ENCODE results near the gene ASB3.

The ASB3 gene

DNA sequence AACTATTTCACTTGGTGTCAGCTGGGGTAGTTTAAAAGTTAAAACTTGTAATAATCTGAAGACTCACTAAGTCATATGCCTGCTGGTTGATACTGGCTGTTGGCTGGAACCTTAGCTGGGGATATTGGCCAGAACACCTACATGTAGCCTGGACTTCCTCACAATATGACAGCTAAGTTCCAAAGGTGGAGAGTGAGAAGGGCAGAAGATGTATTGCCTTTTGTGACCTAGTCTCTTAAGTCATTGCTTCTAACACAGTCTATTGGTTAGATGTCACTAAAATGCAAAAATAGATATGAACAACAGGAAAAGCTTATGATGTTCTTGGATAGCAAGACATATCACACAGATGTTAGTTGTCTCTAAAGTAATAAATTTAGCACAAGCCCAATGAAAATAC is 132.4 kb downstream of the ASB3 start:
- no peak overlapping the region for H3K27ac ChIP-seq (ENCODE audit: low read length)
- H3K9ac ChIP-seq (ENCODE audit: low read length in 2 of 2) = no peak overlapping the region
- H3K4me1 ChIP-seq (ENCODE audit: control insufficient read depth, insufficient read depth, low read length) = peaks cover 3% of the 10 kb centered on the region
- H3K36me3 ChIP-seq (ENCODE audit: control insufficient read depth in 2 of 2, insufficient read depth in 2 of 2, low read length in 2 of 2) = no peaks in the 10 kb centered on the region
- H3K27me3 ChIP-seq (ENCODE audit: control insufficient read depth in 1 of 2, insufficient read depth in 2 of 2, low read length in 2 of 2) = no peaks in the 10 kb centered on the region
- H3K9me3 ChIP-seq (ENCODE audit: control insufficient read depth in 2 of 2, low read length in 2 of 2) = no peaks in the 10 kb centered on the region
- no peak overlapping the region for H3K4me3 ChIP-seq (ENCODE audit: low read length in 2 of 2)

DNA sequence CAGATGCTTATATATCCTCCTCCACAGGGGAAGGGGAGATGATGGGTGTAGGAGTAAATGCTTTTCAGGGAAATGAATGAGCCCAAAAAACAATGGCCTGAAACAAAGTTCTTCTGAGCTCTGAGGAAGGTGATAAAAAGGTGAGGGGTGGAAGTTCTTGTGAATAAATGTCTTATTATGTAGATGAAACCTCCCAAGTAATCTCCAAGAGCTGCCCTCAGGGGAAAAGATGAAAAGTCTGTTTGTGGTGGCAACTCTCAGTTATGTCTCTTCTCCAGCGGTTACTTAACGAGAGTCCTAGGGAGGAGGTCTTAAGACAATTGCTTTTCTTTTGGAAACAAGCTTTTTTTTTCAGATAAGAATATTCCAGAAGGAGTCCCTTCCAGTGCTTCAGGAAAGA is 134.6 kb downstream of the ASB3 start:
- Histone ChIP-seq H3K4me3 (ENCODE audit: low read length in 2 of 2) (no peak overlapping the region), H3K4me1 (ENCODE audit: control insufficient read depth, insufficient read depth, low read length) (peaks cover 3% of the 10 kb centered on the region), H3K9me3 (ENCODE audit: control insufficient read depth in 2 of 2, low read length in 2 of 2) (no peaks in the 10 kb centered on the region), H3K36me3 (ENCODE audit: control insufficient read depth in 2 of 2, insufficient read depth in 2 of 2, low read length in 2 of 2) (no peaks in the 10 kb centered on the region), H3K27me3 (ENCODE audit: control insufficient read depth in 1 of 2, insufficient read depth in 2 of 2, low read length in 2 of 2) (no peaks in the 10 kb centered on the region), H3K27ac (ENCODE audit: low read length) (no peak overlapping the region), H3K9ac (ENCODE audit: low read length in 2 of 2) (no peak overlapping the region)

DNA sequence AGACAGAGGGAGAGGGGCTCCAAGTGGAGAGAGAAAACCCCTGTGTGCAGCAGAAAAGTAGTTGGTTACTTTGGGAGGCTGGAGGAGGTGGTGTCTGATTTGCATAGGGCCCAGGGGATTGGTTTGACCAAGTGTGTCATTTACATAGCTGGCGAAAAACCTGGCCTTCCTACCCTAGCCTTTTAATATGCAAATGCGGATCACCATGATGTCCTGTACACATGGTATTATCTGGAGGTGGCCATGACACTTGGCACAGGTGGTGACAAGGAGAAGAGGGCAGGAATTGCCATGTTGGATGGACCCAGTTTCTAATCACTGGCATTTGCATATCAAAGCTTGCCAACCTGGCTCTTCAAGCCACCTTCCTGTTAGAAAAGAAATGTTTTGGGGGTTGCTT is 140.0 kb downstream of the ASB3 start:
- H3K9me3 ChIP-seq (ENCODE audit: control insufficient read depth in 2 of 2, low read length in 2 of 2) = no peaks in the 10 kb centered on the region
- H3K9ac ChIP-seq (ENCODE audit: low read length in 2 of 2) = no peak overlapping the region
- H3K36me3 ChIP-seq (ENCODE audit: control insufficient read depth in 2 of 2, insufficient read depth in 2 of 2, low read length in 2 of 2) = no peaks in the 10 kb centered on the region
- H3K4me3 ChIP-seq (ENCODE audit: low read length in 2 of 2) = no peak overlapping the region
- no peaks in the 10 kb centered on the region for H3K27me3 ChIP-seq (ENCODE audit: control insufficient read depth in 1 of 2, insufficient read depth in 2 of 2, low read length in 2 of 2)
- no peak overlapping the region for H3K27ac ChIP-seq (ENCODE audit: low read length)
- no peaks in the 10 kb centered on the region for H3K4me1 ChIP-seq (ENCODE audit: control insufficient read depth, insufficient read depth, low read length)

DNA sequence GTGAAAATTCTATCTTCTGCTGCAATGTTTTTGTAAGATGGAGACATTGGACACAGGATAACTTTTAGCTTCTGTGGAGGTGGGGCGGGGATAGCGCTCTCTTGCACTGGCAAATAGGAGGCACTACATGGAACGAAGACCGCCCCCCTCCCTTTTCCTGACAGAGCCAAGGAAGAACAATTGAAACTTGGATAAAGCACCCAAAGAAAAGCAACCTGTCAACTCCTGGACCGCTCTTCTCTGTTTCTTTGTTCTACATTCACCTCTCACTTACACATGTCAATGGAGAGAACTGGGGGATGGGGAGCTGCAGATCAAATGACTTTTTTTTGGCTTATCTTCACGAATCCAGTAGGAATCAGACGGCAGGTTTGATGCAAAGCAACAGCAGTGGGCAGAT is 145.5 kb downstream of the ASB3 start:
- no peak overlapping the region for H3K4me3 ChIP-seq (ENCODE audit: low read length in 2 of 2)
- H3K4me1 ChIP-seq (ENCODE audit: control insufficient read depth, insufficient read depth, low read length) = no peaks in the 10 kb centered on the region
- no peaks in the 10 kb centered on the region for H3K9me3 ChIP-seq (ENCODE audit: control insufficient read depth in 2 of 2, low read length in 2 of 2)
- H3K9ac ChIP-seq (ENCODE audit: low read length in 2 of 2) = no peak overlapping the region
- no peak overlapping the region for H3K27ac ChIP-seq (ENCODE audit: low read length)
- H3K36me3 ChIP-seq (ENCODE audit: control insufficient read depth in 2 of 2, insufficient read depth in 2 of 2, low read length in 2 of 2) = no peaks in the 10 kb centered on the region
- no peaks in the 10 kb centered on the region for H3K27me3 ChIP-seq (ENCODE audit: control insufficient read depth in 1 of 2, insufficient read depth in 2 of 2, low read length in 2 of 2)

DNA sequence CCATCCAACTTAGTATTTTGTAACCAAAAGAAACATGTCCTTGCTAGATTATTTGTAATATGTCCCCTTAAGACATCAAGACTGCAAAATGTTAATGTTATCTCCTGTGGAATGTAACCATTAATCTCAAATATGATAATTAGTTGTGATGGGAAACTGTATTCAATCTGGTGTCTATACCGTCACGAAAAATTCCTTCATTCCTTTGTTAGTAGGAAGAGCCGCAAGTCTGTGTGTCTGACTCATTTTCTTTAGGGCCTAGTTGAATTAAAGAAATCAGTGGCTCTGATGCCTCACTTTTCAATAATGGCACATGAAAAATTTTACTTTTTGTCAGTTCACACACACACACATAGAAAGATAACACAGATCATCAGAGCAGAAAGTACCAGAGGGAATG is 146.3 kb downstream of the ASB3 start:
- Histone ChIP-seq H3K4me3 (ENCODE audit: low read length in 2 of 2) (no peak overlapping the region), H3K4me1 (ENCODE audit: control insufficient read depth, insufficient read depth, low read length) (no peaks in the 10 kb centered on the region), H3K27me3 (ENCODE audit: control insufficient read depth in 1 of 2, insufficient read depth in 2 of 2, low read length in 2 of 2) (no peaks in the 10 kb centered on the region), H3K27ac (ENCODE audit: low read length) (no peak overlapping the region), H3K9me3 (ENCODE audit: control insufficient read depth in 2 of 2, low read length in 2 of 2) (no peaks in the 10 kb centered on the region), H3K9ac (ENCODE audit: low read length in 2 of 2) (no peak overlapping the region), H3K36me3 (ENCODE audit: control insufficient read depth in 2 of 2, insufficient read depth in 2 of 2, low read length in 2 of 2) (no peaks in the 10 kb centered on the region)

DNA sequence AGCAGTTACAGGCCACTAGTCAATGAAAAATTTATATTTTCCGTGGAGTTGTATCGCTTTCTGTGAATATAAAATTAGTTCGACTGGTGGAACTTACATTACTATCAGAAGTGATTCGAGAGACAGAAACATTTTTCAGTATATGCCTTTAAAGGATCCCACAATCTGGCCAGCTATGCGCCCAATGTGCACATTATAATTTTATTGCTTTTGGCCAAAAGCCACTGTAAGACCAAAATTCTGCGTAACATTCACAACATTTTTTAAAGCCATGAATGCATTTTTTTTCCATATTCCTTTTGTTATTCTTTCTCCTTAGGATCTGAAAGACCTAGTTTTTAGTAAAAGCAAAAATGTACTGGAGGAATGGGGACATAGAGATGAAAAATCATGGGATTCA is 150.2 kb downstream of the ASB3 start:
- Histone ChIP-seq H3K9ac (ENCODE audit: low read length in 2 of 2) (no peak overlapping the region), H3K4me3 (ENCODE audit: low read length in 2 of 2) (no peak overlapping the region), H3K27me3 (ENCODE audit: control insufficient read depth in 1 of 2, insufficient read depth in 2 of 2, low read length in 2 of 2) (no peaks in the 10 kb centered on the region), H3K27ac (ENCODE audit: low read length) (no peak overlapping the region), H3K9me3 (ENCODE audit: control insufficient read depth in 2 of 2, low read length in 2 of 2) (no peaks in the 10 kb centered on the region), H3K36me3 (ENCODE audit: control insufficient read depth in 2 of 2, insufficient read depth in 2 of 2, low read length in 2 of 2) (no peaks in the 10 kb centered on the region), H3K4me1 (ENCODE audit: control insufficient read depth, insufficient read depth, low read length) (no peaks in the 10 kb centered on the region)

DNA sequence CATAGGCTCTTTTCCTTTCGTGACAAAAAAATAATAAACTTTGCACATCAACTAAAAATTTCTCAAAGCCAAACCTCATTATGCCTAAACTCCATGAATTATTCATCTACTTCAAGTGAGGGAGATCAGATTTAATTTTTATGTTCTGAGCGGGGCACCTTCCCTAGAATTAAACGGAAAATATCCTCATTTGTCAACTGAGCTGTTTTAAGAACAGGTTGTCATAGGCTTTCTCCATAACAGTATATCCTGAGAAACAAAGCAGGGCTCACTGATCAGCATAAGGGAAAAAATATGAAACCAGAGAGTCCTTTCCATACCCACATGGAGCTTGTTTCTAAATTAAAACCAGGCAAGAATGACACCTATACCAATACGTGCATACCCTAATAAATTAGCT is 150.6 kb downstream of the ASB3 start:
- Histone ChIP-seq H3K27me3 (ENCODE audit: control insufficient read depth in 1 of 2, insufficient read depth in 2 of 2, low read length in 2 of 2) (no peaks in the 10 kb centered on the region), H3K4me3 (ENCODE audit: low read length in 2 of 2) (no peak overlapping the region), H3K27ac (ENCODE audit: low read length) (no peak overlapping the region), H3K9me3 (ENCODE audit: control insufficient read depth in 2 of 2, low read length in 2 of 2) (no peaks in the 10 kb centered on the region), H3K36me3 (ENCODE audit: control insufficient read depth in 2 of 2, insufficient read depth in 2 of 2, low read length in 2 of 2) (no peaks in the 10 kb centered on the region), H3K9ac (ENCODE audit: low read length in 2 of 2) (no peak overlapping the region), H3K4me1 (ENCODE audit: control insufficient read depth, insufficient read depth, low read length) (no peaks in the 10 kb centered on the region)

DNA sequence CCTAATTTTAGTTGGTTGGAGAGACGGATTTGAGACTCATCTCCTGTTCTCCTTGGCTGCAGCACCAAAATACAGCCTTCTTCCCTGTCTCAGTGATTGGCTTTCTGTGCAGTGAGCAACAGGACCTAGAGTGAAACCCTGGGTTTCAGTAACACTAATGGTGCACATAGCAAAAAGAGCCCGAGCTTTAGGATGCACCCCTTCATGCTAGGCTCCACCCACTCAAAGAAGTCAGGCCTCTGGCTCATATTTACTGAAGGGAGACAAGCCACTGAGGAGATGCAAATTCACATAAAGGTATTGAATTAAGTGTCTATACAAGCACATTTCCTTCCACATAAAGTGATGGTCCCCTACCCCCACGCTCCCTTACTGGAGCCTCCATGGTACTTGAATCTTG is 151.1 kb downstream of the ASB3 start:
- no peak overlapping the region for H3K4me3 ChIP-seq (ENCODE audit: low read length in 2 of 2)
- no peaks in the 10 kb centered on the region for H3K4me1 ChIP-seq (ENCODE audit: control insufficient read depth, insufficient read depth, low read length)
- H3K36me3 ChIP-seq (ENCODE audit: control insufficient read depth in 2 of 2, insufficient read depth in 2 of 2, low read length in 2 of 2) = no peaks in the 10 kb centered on the region
- no peak overlapping the region for H3K27ac ChIP-seq (ENCODE audit: low read length)
- H3K9ac ChIP-seq (ENCODE audit: low read length in 2 of 2) = no peak overlapping the region
- no peaks in the 10 kb centered on the region for H3K9me3 ChIP-seq (ENCODE audit: control insufficient read depth in 2 of 2, low read length in 2 of 2)
- H3K27me3 ChIP-seq (ENCODE audit: control insufficient read depth in 1 of 2, insufficient read depth in 2 of 2, low read length in 2 of 2) = no peaks in the 10 kb centered on the region

DNA sequence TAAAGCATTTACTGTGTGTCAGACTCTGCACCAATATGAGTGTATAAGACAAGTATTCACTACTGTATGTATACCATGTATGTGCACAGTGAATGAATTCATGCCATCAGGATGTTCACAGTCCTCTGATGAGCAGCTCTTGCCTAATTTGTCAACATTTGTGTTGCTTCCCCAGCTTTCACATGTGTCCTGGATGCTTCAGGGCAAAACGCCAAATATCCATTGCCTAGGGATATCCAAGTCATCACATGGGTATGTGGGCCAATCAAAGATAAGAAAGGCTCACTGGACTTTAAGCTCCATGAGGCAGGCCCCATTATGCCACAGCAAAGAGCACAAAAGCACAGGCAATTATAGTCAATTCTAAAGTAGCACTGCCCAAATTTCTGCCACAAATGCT is 153.3 kb downstream of the ASB3 start:
- H3K9ac ChIP-seq (ENCODE audit: low read length in 2 of 2) = no peak overlapping the region
- H3K27me3 ChIP-seq (ENCODE audit: control insufficient read depth in 1 of 2, insufficient read depth in 2 of 2, low read length in 2 of 2) = no peaks in the 10 kb centered on the region
- no peaks in the 10 kb centered on the region for H3K9me3 ChIP-seq (ENCODE audit: control insufficient read depth in 2 of 2, low read length in 2 of 2)
- H3K4me3 ChIP-seq (ENCODE audit: low read length in 2 of 2) = no peak overlapping the region
- H3K4me1 ChIP-seq (ENCODE audit: control insufficient read depth, insufficient read depth, low read length) = no peaks in the 10 kb centered on the region
- no peaks in the 10 kb centered on the region for H3K36me3 ChIP-seq (ENCODE audit: control insufficient read depth in 2 of 2, insufficient read depth in 2 of 2, low read length in 2 of 2)
- no peak overlapping the region for H3K27ac ChIP-seq (ENCODE audit: low read length)

DNA sequence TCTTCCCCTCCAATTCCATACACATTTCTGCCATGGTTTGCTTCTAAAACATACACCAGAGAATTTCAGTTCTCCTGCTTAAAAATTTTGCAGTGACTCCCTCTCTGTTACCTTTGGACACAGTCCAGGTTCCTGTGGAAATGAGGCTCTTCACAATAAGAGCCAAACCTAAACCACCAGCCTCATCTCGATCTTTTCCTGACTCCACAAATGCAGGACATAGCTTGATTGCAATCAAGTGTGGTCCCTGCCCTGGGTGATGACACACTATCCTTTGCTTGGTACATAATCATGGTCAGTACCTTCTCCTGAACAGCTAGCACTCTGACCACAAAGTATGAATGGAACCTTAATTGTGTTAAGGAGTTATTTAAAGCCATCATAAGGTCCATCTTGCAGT is 154.0 kb downstream of the ASB3 start:
- no peak overlapping the region for H3K9ac ChIP-seq (ENCODE audit: low read length in 2 of 2)
- H3K27me3 ChIP-seq (ENCODE audit: control insufficient read depth in 1 of 2, insufficient read depth in 2 of 2, low read length in 2 of 2) = no peaks in the 10 kb centered on the region
- H3K27ac ChIP-seq (ENCODE audit: low read length) = no peak overlapping the region
- no peaks in the 10 kb centered on the region for H3K9me3 ChIP-seq (ENCODE audit: control insufficient read depth in 2 of 2, low read length in 2 of 2)
- no peak overlapping the region for H3K4me3 ChIP-seq (ENCODE audit: low read length in 2 of 2)
- no peaks in the 10 kb centered on the region for H3K4me1 ChIP-seq (ENCODE audit: control insufficient read depth, insufficient read depth, low read length)
- H3K36me3 ChIP-seq (ENCODE audit: control insufficient read depth in 2 of 2, insufficient read depth in 2 of 2, low read length in 2 of 2) = no peaks in the 10 kb centered on the region

DNA sequence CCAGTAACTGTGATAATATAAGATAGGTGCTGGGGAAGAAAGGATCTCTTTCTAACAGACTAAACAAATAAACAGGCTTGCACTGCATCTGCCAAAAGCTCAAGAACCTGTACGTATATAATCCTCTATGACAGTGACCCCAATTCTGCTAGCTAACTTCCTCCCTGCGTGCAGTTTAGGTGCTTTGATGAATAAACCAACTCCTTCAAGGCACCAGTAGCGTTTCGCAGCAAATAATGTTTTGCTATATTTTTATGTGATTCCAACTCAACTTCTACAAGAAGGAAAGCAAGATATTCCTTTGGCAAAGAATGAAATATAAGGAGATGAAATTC is 154.7 kb downstream of the ASB3 start:
- Histone ChIP-seq H3K4me3 (ENCODE audit: low read length in 2 of 2) (no peak overlapping the region), H3K9ac (ENCODE audit: low read length in 2 of 2) (no peak overlapping the region), H3K4me1 (ENCODE audit: control insufficient read depth, insufficient read depth, low read length) (no peaks in the 10 kb centered on the region), H3K36me3 (ENCODE audit: control insufficient read depth in 2 of 2, insufficient read depth in 2 of 2, low read length in 2 of 2) (no peaks in the 10 kb centered on the region), H3K9me3 (ENCODE audit: control insufficient read depth in 2 of 2, low read length in 2 of 2) (no peaks in the 10 kb centered on the region), H3K27me3 (ENCODE audit: control insufficient read depth in 1 of 2, insufficient read depth in 2 of 2, low read length in 2 of 2) (no peaks in the 10 kb centered on the region), H3K27ac (ENCODE audit: low read length) (no peak overlapping the region)
